Mesenteric fat pad (tissue), 1 donor: Measurements from ENCODE around the gene ITFG1. TPM values are rescaled to one million over a fixed set of nuclear protein-coding genes. Genes with fewer than 3 reads are reported as not detected.
"Not testable (repeated sequence)": the region's sequence is repeated elsewhere in the genome, so short reads cannot be mapped to it uniquely, and the experiment has no call there.

ENCODE experiments used
- DNase-seq: peaks from one replicate; pipeline ENCODE4 v3.0.0-alpha.2; 2020; ENCODE audit warnings: low spot score
- total RNA-seq: library from RNA; stranded (reverse); fragmentation: NEBNext Ultra II Directional; extraction: Animal tissue kit (Norgen Biotek cat#: 25700); gene quantifications from one replicate; pipeline ENCODE4 v1.2.1, GENCODE V29; 2021
- donor health status: DM: yes; HTN: yes; CAD: no.

Gene ITFG1
- total RNA-seq, 1 donor from 2014 or later: 48.7 TPM

GRCh38 chr16:47424846-47425245, 36.0 kb downstream of the ITFG1 start:
- no peak for DNase-seq

DNA sequence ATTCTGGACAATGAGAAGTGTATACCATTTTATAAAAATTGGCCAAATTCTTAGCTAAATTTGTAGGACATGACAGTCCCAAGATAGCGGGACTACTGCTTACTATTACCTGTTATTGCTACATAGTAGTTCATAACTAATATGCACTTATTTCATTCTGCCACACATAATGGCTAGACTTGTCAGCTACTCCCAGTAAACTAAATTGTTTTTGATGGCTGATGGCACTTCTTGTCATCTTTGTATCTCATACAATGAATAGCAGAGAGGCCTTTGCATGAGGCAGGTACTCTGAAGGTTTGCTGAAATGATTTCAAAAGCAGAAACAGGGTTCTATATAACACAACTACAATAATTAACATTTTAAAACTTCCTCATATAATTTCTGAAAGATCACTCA, 44.0 kb downstream of the ITFG1 start:
- no peak for DNase-seq

- DNase-seq: no peak
Measured at GRCh38 chr16:47413041-47413440, 47.8 kb downstream of the ITFG1 start.

DNA sequence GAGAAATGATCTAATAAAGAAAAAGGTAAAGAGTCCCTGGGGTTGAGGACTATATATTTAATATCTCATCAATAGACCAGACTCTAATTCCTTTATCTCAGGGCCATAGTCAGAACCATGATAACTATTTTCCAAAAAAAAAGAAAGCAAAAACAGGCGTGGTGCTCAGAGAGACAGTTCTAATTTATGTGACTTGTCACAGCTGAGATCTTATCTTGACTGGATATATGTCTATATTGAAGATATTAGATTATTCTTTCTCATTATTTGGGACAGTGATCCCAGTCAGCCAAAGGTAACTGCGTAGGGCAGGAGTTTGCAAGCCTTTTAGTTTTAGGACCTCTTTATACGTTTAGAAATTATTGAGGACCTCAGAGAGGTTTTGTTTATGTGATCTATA, 52.4 kb downstream of the ITFG1 start:
- DNase-seq: no peak

DNA sequence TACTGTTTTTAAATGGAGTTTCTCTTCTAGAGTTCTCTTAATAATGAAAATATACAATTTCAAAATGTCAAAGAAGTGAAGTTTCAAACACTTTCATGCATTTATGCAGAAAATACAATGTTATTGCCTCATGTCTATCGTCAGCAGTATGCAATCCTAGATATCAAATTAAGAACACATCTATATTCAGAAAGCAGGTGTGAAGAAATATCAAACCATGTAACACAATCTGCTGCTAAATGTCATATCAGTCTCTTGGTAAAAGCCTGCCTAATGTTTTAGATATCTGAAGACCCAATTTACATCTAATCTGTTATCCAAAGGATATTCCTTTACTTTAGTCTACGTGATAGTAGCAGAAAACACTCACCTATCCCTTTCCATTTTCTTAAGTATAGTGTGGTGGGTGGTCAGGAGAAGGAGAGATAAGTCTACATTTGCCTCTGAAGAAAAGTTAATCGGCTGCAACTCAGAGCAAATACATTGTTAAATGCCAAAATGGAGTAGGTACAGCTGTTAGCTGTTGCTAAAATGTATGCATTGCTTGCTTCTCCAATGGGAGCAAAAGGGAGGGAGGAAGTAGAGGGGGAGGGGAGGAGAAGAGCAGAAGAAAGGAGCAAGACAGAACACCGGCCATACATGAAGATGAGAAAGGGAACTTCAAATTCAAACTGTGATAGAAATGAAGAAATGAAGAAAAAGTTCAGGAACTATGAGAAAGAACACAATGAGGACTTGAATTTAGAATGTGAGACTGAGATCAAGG, 64.9 kb downstream of the ITFG1 start:
- no peak for DNase-seq

DNA sequence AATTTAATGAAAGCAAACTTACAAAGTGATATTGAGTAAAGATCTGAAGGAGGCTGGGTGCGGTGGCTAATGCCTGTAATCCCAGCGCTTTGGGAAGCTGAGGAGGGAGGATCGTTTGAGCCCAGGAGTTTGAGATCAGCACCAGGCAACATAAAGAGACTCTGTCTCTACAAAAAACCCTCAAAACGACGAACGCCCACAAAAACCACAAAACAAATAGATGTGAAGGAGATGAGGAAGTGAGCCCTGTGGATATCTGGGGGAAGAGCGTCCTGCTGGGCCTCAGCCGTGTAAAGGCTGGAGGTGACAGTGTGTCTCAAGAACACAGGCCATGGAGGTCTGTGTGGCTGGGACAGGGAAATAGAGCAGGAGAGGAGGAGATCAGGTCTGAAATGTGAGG, 68.8 kb downstream of the ITFG1 start:
- no peak for DNase-seq

DNA sequence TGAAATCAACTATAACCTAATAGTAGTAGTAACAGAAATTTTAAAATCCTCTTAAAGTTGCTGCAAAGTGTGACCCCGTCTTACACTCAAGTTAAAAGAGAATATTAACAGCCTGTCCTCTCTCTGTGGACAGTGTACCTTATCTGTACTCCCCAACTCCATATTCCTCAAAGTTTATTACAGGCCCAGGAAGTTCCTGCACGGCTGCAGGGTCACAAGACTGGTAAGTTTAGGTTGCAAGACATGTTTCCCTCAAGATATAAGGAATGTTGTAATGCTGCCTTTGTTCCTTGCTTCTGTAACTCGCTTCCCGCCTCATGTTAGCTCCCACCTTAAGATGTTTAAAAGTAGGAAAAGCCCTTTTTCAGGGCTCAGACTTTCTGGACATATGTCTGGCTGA, 72.2 kb downstream of the ITFG1 start:
- DNase-seq: no peak

DNA sequence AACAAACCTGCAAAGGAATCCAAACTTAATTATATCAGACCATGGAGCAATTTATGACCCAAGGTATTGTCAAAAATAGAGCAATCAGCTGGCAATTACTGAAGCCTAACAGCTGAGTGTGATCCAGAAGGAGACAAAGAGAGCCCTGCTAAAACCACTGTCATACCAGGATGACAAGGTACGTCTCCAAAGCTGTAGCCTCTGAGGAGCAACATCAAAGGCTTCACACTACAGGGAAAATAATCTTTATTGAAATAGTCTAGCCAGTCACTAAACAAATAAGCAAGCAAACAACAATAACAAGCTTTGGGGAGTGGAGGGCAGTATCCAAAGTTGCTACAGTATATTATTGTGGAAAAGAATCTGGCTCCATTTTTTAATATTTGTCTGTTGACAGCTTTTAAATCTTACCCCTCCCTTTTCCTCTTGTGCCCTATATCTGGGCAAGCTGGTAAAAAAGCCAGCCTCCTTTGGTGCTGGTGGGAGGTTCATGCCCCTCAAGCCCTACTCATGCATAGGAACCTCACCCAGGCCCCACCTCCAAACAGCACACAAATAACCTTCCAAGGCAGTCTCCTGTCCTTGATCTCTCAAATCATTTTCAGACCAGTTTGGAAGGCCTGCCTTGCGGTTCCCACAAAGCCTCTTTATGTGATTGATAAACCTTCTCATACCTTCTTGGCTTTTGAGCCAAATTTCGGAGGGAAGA, 73.7 kb downstream of the ITFG1 start:
- no peak for DNase-seq

- DNase-seq: no peak
Measured at GRCh38 chr16:47386201-47386718, 74.6 kb downstream of the ITFG1 start.

- DNase-seq: no peak
Measured at GRCh38 chr16:47382362-47382761, 78.5 kb downstream of the ITFG1 start.

DNA sequence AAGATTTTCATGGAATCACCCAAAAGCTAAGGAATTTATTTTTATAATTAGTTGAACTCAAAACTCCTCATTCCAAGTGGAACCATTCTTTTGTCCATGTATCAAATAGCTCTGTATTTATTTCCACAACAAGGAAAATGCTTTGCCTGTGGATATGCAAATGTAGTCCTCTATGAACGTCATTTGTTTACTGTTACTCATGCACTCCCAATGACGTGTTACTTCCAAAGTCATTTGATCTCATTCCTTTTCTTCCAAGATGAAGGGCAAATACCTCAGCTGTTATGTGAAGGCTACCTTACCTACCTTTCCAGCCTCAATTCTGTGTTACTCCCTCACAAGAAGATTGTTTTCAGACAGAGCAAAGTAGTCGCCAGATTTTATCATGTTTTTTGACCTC, 83.7 kb downstream of the ITFG1 start:
- DNase-seq: no peak

- no peak for DNase-seq
Measured at GRCh38 chr16:47375423-47375822, 85.4 kb downstream of the ITFG1 start.

DNA sequence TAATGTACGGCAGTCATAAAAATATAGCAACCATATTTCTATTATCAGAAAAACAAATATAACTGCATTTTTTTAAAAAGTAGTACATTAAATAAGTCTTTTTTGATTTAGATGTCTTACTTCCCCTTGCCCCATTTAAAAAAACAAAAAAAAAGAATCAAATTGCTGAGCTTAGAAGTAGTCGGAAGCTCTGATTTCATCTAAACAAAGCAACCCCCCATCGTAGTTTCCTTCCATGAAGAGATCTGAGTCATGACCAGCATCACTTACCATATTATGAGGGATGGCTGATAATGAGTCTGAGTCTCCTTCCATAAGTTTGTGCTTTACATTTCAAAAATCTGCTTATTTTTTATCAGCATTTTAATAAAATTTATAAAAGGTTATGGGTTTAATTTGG, 86.2 kb downstream of the ITFG1 start:
- DNase-seq: no peak

DNA sequence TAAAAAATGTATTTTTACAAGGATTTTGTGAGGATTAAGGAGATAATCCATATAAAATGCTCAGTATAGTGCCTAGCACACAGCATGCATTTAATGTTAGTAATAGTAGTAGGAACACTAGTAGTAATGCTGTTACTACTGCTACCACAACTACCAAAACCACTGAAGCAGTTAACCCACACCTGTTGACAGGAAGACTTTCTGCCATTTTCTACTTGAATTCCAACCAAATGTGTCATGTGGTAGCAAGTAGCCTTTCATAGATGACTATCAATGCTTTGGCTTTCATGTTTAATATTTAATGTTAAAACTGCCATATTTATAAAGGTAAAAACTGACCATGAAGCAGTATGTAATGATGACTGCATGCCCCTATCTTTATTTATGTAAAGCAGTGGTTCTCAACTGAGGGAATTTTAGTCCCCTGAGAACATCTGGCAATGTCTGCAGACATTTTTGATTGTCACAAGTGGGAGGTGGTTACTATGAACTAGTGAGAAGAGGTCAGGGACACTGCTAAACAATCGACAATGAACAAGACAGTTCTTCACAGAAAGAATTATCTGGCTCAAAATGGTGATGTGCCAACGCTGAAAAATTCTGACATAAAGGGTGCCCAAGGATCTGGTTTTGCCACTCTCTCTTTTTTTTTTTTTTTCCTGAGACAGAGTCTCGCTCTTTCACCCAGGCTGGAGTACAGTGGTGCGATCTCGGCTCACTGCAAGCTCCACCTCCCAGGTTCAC, 89.4 kb downstream of the ITFG1 start:
- DNase-seq: no peak

DNA sequence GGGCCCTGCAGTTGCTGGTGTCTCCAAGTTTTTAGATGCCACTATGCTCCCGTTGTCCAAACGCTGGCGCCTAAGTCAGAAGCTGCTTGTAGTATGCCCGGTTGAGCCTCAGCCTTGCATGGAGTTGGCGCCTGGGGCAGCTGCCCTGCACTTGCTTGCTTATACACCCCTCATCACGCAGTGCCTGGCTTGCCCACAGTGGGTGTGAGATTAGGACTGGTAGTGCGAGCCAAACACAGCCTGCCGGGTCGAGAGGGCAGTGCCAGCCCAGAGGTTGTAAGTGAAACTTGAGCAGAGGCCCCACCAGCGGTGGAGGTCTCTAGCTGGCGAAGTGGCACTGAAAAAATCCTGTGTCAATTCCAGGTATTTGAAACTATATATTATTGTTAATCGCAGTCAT, 90.3 kb downstream of the ITFG1 start:
- no peak for DNase-seq

DNA sequence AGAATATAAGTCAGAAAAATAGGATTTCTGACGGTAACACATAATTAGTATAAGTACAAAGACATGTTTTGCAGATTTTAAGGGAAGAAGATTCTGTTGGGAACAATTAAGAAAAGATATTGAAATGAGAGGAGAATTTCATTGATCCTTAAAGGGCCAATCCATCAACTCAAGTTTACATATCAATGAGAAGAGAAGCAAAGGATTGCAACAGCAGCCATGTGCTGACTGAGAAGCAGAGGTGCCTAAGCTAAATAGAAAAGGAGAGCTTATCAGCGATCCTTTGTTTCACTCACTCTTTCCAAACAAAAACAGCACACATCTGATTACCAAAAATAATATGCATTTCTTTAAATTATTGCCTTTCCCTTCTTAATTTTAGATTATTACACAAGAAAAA, 94.6 kb downstream of the ITFG1 start:
- no peak for DNase-seq

DNA sequence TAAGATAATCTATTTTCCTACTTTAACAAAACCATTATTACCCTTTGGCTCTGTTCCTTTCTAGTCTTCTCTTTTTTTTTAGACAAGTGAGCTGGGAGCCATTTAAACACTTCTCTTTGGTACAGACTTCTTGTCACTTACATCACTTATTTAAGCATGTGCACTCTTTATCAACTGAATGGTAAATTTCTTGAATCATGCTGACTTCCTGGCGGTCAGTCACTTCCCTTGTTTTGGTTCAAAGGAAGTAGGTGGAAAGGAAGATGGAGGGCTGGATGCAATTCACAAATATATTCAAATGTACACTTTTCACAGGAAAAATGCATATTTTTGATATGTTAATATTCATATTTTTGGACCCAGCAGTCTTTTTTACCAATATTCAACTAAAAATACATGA, 97.1 kb downstream of the ITFG1 start:
- DNase-seq: no peak

GRCh38 chr16:47359478-47359877, 101.4 kb downstream of the ITFG1 start:
- DNase-seq: no peak

DNA sequence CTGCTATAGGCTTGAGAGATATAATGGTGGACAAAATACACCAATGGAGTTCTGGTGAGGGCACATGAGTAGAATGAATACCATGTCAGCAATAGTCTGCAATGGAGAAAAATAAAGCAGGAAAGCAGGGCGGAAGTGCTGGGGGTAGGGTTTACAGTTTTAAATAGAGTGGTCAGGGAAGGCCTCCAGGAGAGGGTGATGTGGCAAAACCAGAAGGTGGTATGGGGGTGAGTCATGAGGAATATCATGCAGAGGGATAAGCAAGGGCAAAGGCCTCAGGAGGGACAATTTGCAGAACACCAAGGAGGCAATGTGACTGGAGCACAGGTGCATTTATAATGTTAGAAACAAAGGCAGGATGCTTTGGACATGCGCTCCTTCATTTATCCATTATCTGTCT, 102.0 kb downstream of the ITFG1 start:
- DNase-seq: no peak

DNA sequence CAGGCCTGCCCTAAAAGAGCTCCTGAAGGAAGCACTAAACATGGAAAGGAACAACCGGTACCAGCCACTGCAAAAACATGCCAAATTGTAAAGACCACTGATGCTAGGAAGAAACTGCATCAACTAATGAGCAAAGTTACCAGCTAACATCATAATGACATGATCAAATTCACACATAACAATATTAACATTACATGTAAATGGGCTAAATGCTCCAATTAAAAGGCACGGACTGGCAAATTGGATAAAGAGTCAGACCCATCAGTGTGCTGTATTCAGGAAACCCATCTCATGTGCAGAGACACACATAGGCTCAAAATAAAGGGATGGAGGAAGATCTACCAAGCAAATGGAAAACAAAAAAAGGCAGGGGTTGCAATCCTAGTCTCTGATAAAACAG, 111.8 kb downstream of the ITFG1 start:
- DNase-seq: not testable (repeated sequence)

GRCh38 chr16:47347021-47347696, 113.7 kb downstream of the ITFG1 start:
- not testable (repeated sequence) for DNase-seq
